Measurements from ENCODE around the gene MGAT4A. TPM values are rescaled to one million over a fixed set of nuclear protein-coding genes. Genes with fewer than 3 reads are reported as not detected.

The MGAT4A gene
- total and polyA plus RNA-seq, 2 of the 8 experiments (the other 6 are each of a cell fraction or from before 2014, with no cell fraction given): 1.4 to 7.7 TPM

DNA sequence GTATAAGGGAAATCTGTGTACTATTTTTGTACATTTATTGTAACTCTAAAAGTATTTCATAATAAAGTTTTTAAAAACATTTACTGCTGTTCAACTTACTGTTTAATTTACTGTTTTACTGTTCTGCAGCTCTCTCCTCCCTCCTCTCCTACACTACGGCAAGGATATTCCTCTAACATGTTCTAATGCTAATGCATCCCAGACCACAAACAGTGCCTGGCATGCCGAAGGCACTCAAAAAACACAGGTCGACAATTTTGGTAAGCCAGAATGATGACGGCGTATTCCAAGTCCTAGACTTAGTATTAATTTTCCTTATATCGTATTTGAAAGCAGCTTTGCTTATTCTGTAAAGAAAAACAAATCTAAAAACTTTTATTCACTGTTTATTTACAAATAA lies 13.3 kb downstream of the MGAT4A start:
- H3K18ac ChIP-seq (ENCODE audit: extremely low read depth, low read length): no peak overlapping the region
- no peaks in the 10 kb centered on the region for H3K27me3 ChIP-seq (replicated peaks in 1 of 4; ENCODE audit: control insufficient read depth in 3 of 4, extremely low read depth in 1 of 4, insufficient read depth in 3 of 4, low read length in 3 of 4)
- H3K27ac ChIP-seq (ENCODE audit: low read depth, low read length): no peak overlapping the region
- H3K36me3 ChIP-seq (ENCODE audit: control insufficient read depth in 2 of 4, insufficient read depth in 4 of 4, low read length in 3 of 4): no peaks in the 10 kb centered on the region
- H3K23ac ChIP-seq (ENCODE audit: insufficient read length): no peak overlapping the region
- DNase-seq (ENCODE audit: low read depth in 1 of 2, low spot score in 2 of 2) (no peak), FAIRE-seq (no peak)
- no peak overlapping the region for H2BK15ac ChIP-seq (ENCODE audit: low read length)
- no peaks in the 10 kb centered on the region for H3K79me1 ChIP-seq (ENCODE audit: low read depth, low read length)
- H4K20me1 ChIP-seq (replicated peaks in 1 of 2; ENCODE audit: control insufficient read depth in 1 of 2, insufficient read depth in 2 of 2, low read length in 2 of 2): no peaks in the 10 kb centered on the region
- ChIA-PET CTCF (ENCODE audit: partially characterized antibody) (no interaction called here), POLR2A (ENCODE audit: partially characterized antibody) (no interaction called here)
- H3K56ac ChIP-seq (replicated peaks; ENCODE audit: insufficient read length, low read depth, low read length): no peak overlapping the region
- H4K91ac ChIP-seq (replicated peaks; ENCODE audit: insufficient read length, low read length): no peak overlapping the region
- H3K23me2 ChIP-seq (ENCODE audit: low read depth, low read length): no peaks in the 10 kb centered on the region
- no peak overlapping the region for H4K8ac ChIP-seq (ENCODE audit: extremely low read depth, insufficient read depth, low read length)
- no peaks in the 10 kb centered on the region for H3K9me3 ChIP-seq (ENCODE audit: insufficient read depth in 2 of 2, low read depth in 1 of 2, low read length in 1 of 2)
- H3K4me2 ChIP-seq (ENCODE audit: insufficient read depth in 1 of 2, low read depth in 2 of 2, low read length in 2 of 2): no peak overlapping the region
- no peak overlapping the region for H2BK120ac ChIP-seq (replicated peaks; ENCODE audit: low read depth, low read length)
- no peak overlapping the region for H2BK20ac ChIP-seq (ENCODE audit: low read length)
- no peak overlapping the region for H2AK5ac ChIP-seq (ENCODE audit: low read depth, low read length)
- H2AFZ ChIP-seq (ENCODE audit: low read length): no peak overlapping the region
- H3K79me2 ChIP-seq (ENCODE audit: control insufficient read depth in 1 of 2, insufficient read depth in 2 of 2, low read length in 2 of 2): no peaks in the 10 kb centered on the region
- H3K4me1 ChIP-seq (replicated peaks in 1 of 4; ENCODE audit: control insufficient read depth in 3 of 4, insufficient read depth in 4 of 4, low read length in 3 of 4): peaks cover 0 to 2% (median 0%) of the 10 kb centered on the region in 4 experiments; a peak in 1 of 7 replicates
- H3K14ac ChIP-seq (ENCODE audit: insufficient read length): no peak overlapping the region
- no peak overlapping the region for H4K5ac ChIP-seq (ENCODE audit: insufficient read length, low read depth, low read length)
- H2BK12ac ChIP-seq (ENCODE audit: low read depth, low read length): no peak overlapping the region
- H2BK5ac ChIP-seq (ENCODE audit: low read depth, low read length): no peak overlapping the region
- H3K4ac ChIP-seq (replicated peaks; ENCODE audit: insufficient read length, low read depth, low read length): no peak overlapping the region
- H3K9ac ChIP-seq (replicated peaks in 1 of 4; ENCODE audit: extremely low read depth in 1 of 4, low read depth in 3 of 4, low read length in 3 of 4): no peak overlapping the region
- no peak overlapping the region for H3K4me3 ChIP-seq (ENCODE audit: extremely low read depth in 1 of 4, insufficient read depth in 2 of 4, low read depth in 3 of 4, low read length in 4 of 4)
- 75% methylated on average over 6 of the region's 6 CpGs; no CpG with 5 or more reads in 1 of the 2 experiments for WGBS, 2 experiments (ENCODE audit: extremely low coverage in 1 of 2, insufficient coverage in 1 of 2, insufficient read length in 1 of 2, insufficient replicate concordance in 2 of 2, low coverage in 1 of 2, low lambda C conversion rate in 2 of 2, missing lambda C conversion rate in 1 of 2)
- TF ChIP-seq MAFK (IDR thresholded peaks at IDR 0.05; ENCODE audit: low read depth, low read length) (no peak), CHD1 (IDR thresholded peaks at IDR 0.05; ENCODE audit: low read depth, low read length) (no peak), TEAD4 (IDR thresholded peaks at IDR 0.05; ENCODE audit: low read depth, low read length) (no peak), RAD21 (IDR thresholded peaks at IDR 0.05 in 1 of 2, conservative IDR thresholded peaks at IDR 0.05 in 1 of 2; ENCODE audit: low read depth in 2 of 2, low read length in 2 of 2) (no peak), HDAC2 (IDR thresholded peaks at IDR 0.05; ENCODE audit: borderline replicate concordance in 1 of 2, low read depth in 2 of 2, low read length in 2 of 2) (no peak), EP300 (IDR thresholded peaks at IDR 0.05; ENCODE audit: borderline replicate concordance in 1 of 2, low read depth in 2 of 2, low read length in 2 of 2) (no peak), BCL11A (IDR thresholded peaks at IDR 0.05; ENCODE audit: low read depth in 2 of 2, low read length in 2 of 2) (no peak), POU5F1 (IDR thresholded peaks at IDR 0.05; ENCODE audit: low read depth, low read length) (no peak), JUN (IDR thresholded peaks at IDR 0.05; ENCODE audit: low read depth, low read length) (no peak), POLR2A (IDR thresholded peaks at IDR 0.05; ENCODE audit: control extremely low read depth in 1 of 2, low read depth in 2 of 2, low read length in 2 of 2) (no peak), SP1 (IDR thresholded peaks at IDR 0.05; ENCODE audit: low read depth, low read length) (no peak), ZNF274 (IDR thresholded peaks at IDR 0.05; ENCODE audit: borderline replicate concordance, extremely low read depth, low read length) (no peak), JUND (IDR thresholded peaks at IDR 0.05; ENCODE audit: low read length) (no peak)
- TF ChIP-seq, protein P1, sequence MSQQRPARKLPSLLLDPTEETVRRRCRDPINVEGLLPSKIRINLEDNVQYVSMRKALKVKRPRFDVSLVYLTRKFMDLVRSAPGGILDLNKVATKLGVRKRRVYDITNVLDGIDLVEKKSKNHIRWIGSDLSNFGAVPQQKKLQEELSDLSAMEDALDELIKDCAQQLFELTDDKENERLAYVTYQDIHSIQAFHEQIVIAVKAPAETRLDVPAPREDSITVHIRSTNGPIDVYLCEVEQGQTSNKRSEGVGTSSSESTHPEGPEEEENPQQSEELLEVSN (IDR thresholded peaks at IDR 0.05): no peak

Data from H1 (cell line).